Ishikawa (cell line): ENCODE measurements around the gene FOXL2NB.

Experiments
- CEBPB ChIP-seq: IDR thresholded peaks from 2 replicates; pipeline ENCODE4 v1.6.1; 2012
- CREB1 ChIP-seq: IDR thresholded peaks from 2 replicates; pipeline ENCODE4 v1.6.1; 2012; ENCODE audit warnings: low read depth
- EGR1 ChIP-seq: IDR thresholded peaks from 2 replicates; pipeline ENCODE4 v1.6.1; 2012
- EP300 ChIP-seq: IDR thresholded peaks from 2 replicates; pipeline ENCODE4 v1.6.1; 2012; ENCODE audit warnings: borderline replicate concordance
- NFIC ChIP-seq: IDR thresholded peaks from 2 replicates; pipeline ENCODE4 v1.6.1; 2012
- RAD21 ChIP-seq: IDR thresholded peaks from 2 replicates; pipeline ENCODE4 v1.6.1; 2012; ENCODE audit warnings: low read depth
- REST ChIP-seq: IDR thresholded peaks from 2 replicates; pipeline ENCODE4 v1.6.1; 2012; ENCODE audit warnings: low read depth, mild to moderate bottlenecking
- TAF1 ChIP-seq: IDR thresholded peaks from 2 replicates; pipeline ENCODE4 v1.6.1; 2012; ENCODE audit warnings: low read depth, mild to moderate bottlenecking
- YY1 ChIP-seq: IDR thresholded peaks from 2 replicates; pipeline ENCODE4 v1.6.1; 2012; ENCODE audit warnings: low read depth
- ZBTB7A ChIP-seq: IDR thresholded peaks from 2 replicates; pipeline ENCODE4 v1.6.1; 2012; ENCODE audit warnings: low read depth

- TF ChIP-seq REST: no peak
- TF ChIP-seq NFIC: no peak
- no peak for TF ChIP-seq YY1
- TF ChIP-seq CEBPB: no peak
- TF ChIP-seq TAF1: no peak
- no peak for TF ChIP-seq EP300
- no peak for TF ChIP-seq CREB1
- no peak for TF ChIP-seq ZBTB7A
- TF ChIP-seq RAD21: no peak
- TF ChIP-seq EGR1: no peak
Measured at GRCh38 chr3:138940446-138940845, 6.6 kb upstream of the FOXL2NB start.
